RWPE1 (cell line): ENCODE results near the gene PITPNC1.

Source experiments
- CTCF ChIA-PET: fragments of 350-600 bp; sonication (Branson Sonifier 250); formaldehyde crosslinking; extraction: SDS; loops from one replicate; lab custom pipeline; 2021; lab: Yijun Ruan, JAX
- POLR2A ChIA-PET: fragments of 400-600 bp; formaldehyde crosslinking; extraction: SDS; loops from one replicate; lab custom pipeline; 2020; ENCODE audit warnings: antibody characterized with exemption; ENCODE audit not compliant: low non-redundant PET; lab: Yijun Ruan, JAX
- DNase-seq: peaks from one replicate; pipeline ENCODE4 v3.0.0; 2012; ENCODE audit warnings: low spot score
- H3K27ac ChIP-seq: fragments of 450-650 bp; 2 replicates; pipeline ENCODE4 v1.5.1; 2017
- TF ChIP-seq, protein P1 (sequence below): fragments of 450-650 bp; conservative IDR thresholded peaks from 2 replicates; pipeline ENCODE4 v1.5.1; 2017; ENCODE audit warnings: low read depth, mild to moderate bottlenecking

The PITPNC1 gene

DNA sequence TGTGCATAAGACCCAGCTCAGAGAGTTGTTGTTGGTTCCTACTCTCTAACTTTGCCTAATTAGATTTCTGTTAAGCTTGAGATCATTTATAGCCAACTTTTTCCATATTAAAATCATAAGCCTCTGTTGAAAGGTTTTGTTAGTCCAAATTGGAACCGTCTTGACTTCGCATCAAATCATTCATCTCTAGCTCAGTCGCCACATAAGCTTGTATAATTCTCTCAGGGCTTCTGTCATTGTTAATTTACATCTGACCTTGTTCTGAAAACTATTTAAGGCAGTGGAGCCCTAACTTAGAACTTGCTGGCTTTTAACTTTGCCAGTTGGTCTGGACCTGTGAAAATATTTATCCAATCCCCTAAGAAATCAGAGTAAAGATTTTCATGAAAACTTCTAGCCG is 107.2 kb downstream of the PITPNC1 start:
- ChIA-PET CTCF (interaction anchor here (0.9 to 1.7 kb wide), 2 partner anchors 8 to 110 kb away, joined by 3 to 5 read pairs; no protein-coding TSS in a partner anchor), POLR2A (no interaction called here)
- no peak overlapping the region for H3K27ac ChIP-seq
- DNase-seq, result no peak
- TF ChIP-seq, protein P1, sequence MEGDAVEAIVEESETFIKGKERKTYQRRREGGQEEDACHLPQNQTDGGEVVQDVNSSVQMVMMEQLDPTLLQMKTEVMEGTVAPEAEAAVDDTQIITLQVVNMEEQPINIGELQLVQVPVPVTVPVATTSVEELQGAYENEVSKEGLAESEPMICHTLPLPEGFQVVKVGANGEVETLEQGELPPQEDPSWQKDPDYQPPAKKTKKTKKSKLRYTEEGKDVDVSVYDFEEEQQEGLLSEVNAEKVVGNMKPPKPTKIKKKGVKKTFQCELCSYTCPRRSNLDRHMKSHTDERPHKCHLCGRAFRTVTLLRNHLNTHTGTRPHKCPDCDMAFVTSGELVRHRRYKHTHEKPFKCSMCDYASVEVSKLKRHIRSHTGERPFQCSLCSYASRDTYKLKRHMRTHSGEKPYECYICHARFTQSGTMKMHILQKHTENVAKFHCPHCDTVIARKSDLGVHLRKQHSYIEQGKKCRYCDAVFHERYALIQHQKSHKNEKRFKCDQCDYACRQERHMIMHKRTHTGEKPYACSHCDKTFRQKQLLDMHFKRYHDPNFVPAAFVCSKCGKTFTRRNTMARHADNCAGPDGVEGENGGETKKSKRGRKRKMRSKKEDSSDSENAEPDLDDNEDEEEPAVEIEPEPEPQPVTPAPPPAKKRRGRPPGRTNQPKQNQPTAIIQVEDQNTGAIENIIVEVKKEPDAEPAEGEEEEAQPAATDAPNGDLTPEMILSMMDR, result no peak

DNA sequence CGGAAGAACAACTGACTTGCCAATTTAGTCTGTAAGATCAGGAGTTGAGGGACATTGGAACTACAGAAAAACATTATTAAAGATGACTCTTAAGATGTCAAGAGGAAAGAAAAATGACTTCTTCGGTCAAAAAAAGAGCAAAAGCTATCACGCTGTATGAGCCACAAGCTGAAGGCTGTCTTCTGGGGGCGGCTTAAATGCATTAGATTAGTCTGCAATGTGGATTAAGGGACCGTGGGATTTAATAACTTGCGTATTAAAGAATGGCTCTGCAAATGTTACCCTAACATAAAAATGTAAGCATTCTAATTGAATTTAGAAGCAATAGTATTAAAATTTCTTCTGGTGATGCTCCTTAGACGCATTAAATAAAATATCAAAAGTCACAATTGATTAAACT is 108.6 kb downstream of the PITPNC1 start:
- DNase-seq, result no peak
- ChIA-PET POLR2A (no interaction called here), CTCF (no interaction called here)
- H3K27ac ChIP-seq, result no peak overlapping the region
- TF ChIP-seq, protein P1, result no peak

DNA sequence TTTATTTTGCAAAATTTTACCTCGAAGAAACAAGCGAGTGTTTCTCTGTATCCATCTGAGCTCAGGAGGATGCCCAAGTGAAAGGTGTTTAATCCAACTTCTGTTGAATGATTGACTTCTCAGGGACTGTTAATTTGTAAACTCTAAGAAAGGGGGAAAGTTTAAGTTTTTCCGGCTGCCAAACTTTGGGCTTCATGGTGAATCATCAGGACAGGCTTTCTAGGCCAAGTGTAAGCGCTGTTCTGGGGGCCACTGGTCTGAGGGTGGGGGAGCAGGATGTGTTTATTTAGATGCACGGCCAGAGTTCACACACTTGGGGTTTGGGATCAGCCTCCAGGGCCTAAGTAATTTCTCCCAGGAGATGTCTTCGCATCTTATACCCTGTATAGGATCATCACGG is 110.4 kb downstream of the PITPNC1 start:
- no peak overlapping the region for H3K27ac ChIP-seq
- ChIA-PET POLR2A (no interaction called here), CTCF (no interaction called here)
- no peak for DNase-seq
- TF ChIP-seq, protein P1, result no peak

DNA sequence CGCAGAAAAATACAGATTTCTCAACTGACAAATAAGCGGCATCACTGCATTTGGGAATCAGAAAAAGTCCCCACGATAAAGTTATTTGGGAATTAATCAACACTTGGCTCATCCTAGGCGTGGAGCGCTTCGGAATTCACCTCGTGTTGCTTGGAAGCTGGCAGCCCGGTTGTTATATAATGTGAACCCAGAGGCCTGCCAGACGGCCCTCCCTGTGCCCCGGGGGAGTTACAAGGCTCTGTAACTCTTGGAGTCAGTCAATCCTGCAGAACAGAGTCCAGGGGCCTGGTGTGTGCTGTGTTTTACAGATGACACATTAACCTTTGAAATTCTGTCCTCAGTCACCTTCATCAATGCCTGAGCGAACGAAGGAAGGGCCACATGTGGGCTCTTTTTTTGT is 111.1 kb downstream of the PITPNC1 start:
- ChIA-PET CTCF (no interaction called here), POLR2A (no interaction called here)
- no peak overlapping the region for H3K27ac ChIP-seq
- TF ChIP-seq, protein P1, result no peak
- DNase-seq, result no peak

DNA sequence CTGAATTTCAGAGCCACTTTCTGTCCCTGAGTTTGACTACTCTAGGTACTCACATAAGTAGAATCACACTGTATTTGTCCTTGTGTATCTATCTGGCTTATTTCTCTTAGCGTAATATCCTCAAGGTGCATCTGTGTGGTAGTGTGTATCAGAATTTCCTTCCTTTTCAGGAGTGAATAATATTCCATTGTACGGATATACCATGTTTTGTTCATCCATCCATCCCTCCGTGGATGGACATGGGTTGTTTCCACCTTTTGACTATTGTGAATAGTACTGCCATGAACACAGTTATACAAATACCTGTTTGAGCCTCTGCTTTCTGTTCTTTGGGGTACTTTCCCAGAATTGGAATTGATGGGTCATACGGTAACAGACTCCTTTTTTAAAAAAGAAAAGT is 111.7 kb downstream of the PITPNC1 start:
- TF ChIP-seq, protein P1, result no peak
- CTCF ChIA-PET, result interaction anchor here (0.6 kb wide), 1 partner anchor 133 kb away, joined by 5 read pairs; no protein-coding TSS in a partner anchor
- H3K27ac ChIP-seq, result no peak overlapping the region
- POLR2A ChIA-PET, result no interaction called here
- DNase-seq, result no peak

DNA sequence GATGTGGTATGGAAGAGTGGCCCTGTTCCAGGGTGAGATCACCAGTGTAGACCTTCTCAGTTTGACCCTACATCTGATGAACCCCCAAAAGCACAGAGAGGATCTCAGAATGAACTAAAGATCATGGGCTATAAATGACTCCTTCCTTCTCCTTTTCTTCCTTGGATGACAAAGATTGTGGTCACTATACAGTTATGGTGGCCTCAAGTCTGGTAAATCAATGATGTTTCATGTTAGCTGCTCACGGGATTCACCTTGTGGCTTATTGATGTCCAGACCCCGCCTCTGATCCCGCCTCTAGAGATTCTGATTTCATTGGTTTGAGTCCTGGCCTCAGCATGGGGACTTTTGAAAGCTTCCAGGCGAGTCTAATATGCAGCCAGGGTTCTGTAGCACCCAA is 112.2 kb downstream of the PITPNC1 start:
- H3K27ac ChIP-seq, result no peak overlapping the region
- CTCF ChIA-PET, result interaction anchor here (0.6 kb wide), 1 partner anchor 133 kb away, joined by 5 read pairs; no protein-coding TSS in a partner anchor
- TF ChIP-seq, protein P1, result no peak
- POLR2A ChIA-PET, result no interaction called here
- no peak for DNase-seq
